GM12873 (cell line): ENCODE results near the gene GPR12.
A peak's percentile ranks its signal among the peaks of the same experiment; 100 is the strongest.

Experiments
- TF ChIP-seq, protein P1 (sequence below): IDR thresholded peaks from 2 replicates; pipeline ENCODE4 v1.5.1; 2012; ENCODE audit warnings: low read depth, mild to moderate bottlenecking, moderate library complexity, low read length, control low read depth; ENCODE audit not compliant: insufficient read depth; ENCODE audit errors: missing control alignments

The GPR12 gene

GRCh38 chr13:26721251-26722121 is 39.1 kb downstream of the GPR12 start:
- TF ChIP-seq, protein P1, sequence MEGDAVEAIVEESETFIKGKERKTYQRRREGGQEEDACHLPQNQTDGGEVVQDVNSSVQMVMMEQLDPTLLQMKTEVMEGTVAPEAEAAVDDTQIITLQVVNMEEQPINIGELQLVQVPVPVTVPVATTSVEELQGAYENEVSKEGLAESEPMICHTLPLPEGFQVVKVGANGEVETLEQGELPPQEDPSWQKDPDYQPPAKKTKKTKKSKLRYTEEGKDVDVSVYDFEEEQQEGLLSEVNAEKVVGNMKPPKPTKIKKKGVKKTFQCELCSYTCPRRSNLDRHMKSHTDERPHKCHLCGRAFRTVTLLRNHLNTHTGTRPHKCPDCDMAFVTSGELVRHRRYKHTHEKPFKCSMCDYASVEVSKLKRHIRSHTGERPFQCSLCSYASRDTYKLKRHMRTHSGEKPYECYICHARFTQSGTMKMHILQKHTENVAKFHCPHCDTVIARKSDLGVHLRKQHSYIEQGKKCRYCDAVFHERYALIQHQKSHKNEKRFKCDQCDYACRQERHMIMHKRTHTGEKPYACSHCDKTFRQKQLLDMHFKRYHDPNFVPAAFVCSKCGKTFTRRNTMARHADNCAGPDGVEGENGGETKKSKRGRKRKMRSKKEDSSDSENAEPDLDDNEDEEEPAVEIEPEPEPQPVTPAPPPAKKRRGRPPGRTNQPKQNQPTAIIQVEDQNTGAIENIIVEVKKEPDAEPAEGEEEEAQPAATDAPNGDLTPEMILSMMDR, result no peak

- TF ChIP-seq, protein P1, result peak; percentile 28
Observed at GRCh38 chr13:26719356-26719945, 41.1 kb downstream of the GPR12 start.

- TF ChIP-seq, protein P1, result no peak
Observed at GRCh38 chr13:26718872-26719271, 41.7 kb downstream of the GPR12 start.

DNA sequence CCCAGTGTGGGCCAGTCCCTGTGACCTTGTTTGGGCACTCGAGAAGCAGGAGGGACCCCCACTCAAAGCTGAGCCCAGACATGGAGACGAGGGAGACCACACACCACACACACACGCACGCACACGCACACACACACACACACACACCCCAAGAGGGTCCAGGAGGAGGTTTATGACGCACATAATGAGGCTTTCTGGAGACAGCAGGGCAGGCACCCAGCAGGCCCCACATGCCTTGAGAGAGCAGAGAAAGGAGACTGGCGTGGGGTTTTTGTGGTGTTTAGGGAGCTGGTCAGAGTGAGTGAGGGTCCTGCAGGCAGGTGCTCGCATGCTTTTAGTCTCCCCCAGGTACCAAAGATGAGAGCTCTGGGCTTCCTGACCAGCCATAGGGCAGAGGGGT is 42.4 kb downstream of the GPR12 start:
- TF ChIP-seq, protein P1, result no peak

GRCh38 chr13:26716984-26717383 is 43.6 kb downstream of the GPR12 start:
- TF ChIP-seq, protein P1, result no peak

DNA sequence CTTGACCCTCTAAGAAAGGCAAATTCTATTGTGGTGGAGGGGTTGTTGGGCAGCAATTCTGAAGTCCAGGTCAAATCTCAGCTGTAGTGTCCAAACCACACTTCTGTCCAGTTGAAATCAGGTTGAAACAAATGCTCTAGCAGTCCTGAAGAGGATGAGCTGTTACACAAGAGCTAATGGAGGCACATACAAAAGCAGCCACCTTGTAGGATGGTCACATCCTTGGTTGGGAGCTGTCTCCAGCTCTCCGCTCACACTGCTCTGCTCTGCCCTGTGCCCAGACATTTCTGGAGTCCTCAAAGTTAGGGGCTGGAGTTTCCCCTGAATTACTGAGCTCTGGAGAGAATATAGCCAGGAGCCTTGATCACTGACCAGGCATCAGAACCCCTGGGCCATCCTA is 47.2 kb downstream of the GPR12 start:
- TF ChIP-seq, protein P1, result no peak

DNA sequence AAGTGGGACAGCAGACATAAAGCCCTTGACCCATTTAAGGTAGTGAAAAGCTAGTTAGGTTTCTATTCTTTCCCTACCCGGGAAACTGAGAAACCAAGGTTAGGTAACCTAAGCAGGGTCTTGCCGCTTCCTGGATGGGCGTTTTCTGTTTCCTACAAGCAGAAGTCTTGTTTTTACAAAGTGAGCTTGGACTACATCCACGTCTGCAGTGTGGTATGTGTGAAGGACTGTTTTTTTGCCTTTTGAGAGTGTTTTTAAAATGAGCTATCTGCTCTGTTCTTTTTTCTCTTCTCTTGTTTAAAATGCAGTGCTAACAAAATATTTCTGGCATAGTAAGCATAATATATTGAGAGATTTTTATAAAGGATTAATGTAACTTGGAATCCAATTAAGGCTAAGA is 49.4 kb downstream of the GPR12 start:
- TF ChIP-seq, protein P1, result no peak
